IMR-90 (cell line): ENCODE results near the gene ATPAF1. TPM values are rescaled to one million over a fixed set of nuclear protein-coding genes. Genes with fewer than 3 reads are reported as not detected.

ENCODE experiments used
- ATAC-seq: fragments of 200-7000 bp; cut with Tn5 transposase; 2 replicates; pipeline ENCODE4 v1.9.1; 2020; ENCODE audit warnings: low read depth, mild to moderate bottlenecking, moderate library complexity
- BruUV-seq: library from RNA; stranded (reverse); fragments of 400-500 nt; replicated peaks from 2 replicates; lab custom pipeline; 2021; lab: Mats Ljungman, UMichigan
- CTCF ChIA-PET: fragments of 300-600 bp; formaldehyde crosslinking; extraction: SDS; loops from one replicate; lab custom pipeline; 2021; ENCODE audit warnings: antibody characterized with exemption; lab: Yijun Ruan, JAX
- POLR2A ChIA-PET: fragments of 300-600 bp; sonication (Branson Sonifier 250); formaldehyde crosslinking; loops from one replicate; lab custom pipeline; 2022; ENCODE audit warnings: antibody characterized with exemption; ENCODE audit not compliant: unreplicated experiment; lab: Charles Lee
- DNase-seq: peaks from one replicate; pipeline ENCODE4 v3.0.0; 2013
- H2AFZ ChIP-seq: replicated peaks from 2 replicates; pipeline ENCODE3; 2013; ENCODE audit warnings: low read length, mild to moderate bottlenecking; ENCODE audit not compliant: poor library complexity
- H2AK5ac ChIP-seq: 2 replicates; pipeline ENCODE4 v1.6.1; 2013; ENCODE audit warnings: low read depth, low read length, inconsistent platforms
- H2AK9ac ChIP-seq: replicated peaks from 2 replicates; pipeline ENCODE3; 2013; ENCODE audit warnings: mild to moderate bottlenecking, low read depth, low read length, moderate library complexity; ENCODE audit not compliant: poor library complexity
- H2BK120ac ChIP-seq: 2 replicates; pipeline ENCODE4 v1.6.1; 2013; ENCODE audit warnings: low read depth, low read length, inconsistent platforms
- H2BK15ac ChIP-seq: 3 replicates; pipeline ENCODE4 v1.6.1; 2013; ENCODE audit warnings: low read depth, low read length, inconsistent platforms
- H2BK20ac ChIP-seq: 2 replicates; pipeline ENCODE4 v1.6.1; 2013; ENCODE audit warnings: low read depth, mild to moderate bottlenecking, inconsistent platforms, low read length, moderate library complexity
- H2BK5ac ChIP-seq: 2 replicates; pipeline ENCODE4 v1.6.1; 2013; ENCODE audit warnings: mild to moderate bottlenecking, low read depth, low read length, inconsistent platforms; ENCODE audit not compliant: poor library complexity, severe bottlenecking
- H3K14ac ChIP-seq: replicated peaks from 2 replicates; pipeline ENCODE4 v1.6.1; 2013; ENCODE audit warnings: low read depth, low read length, inconsistent platforms
- H3K18ac ChIP-seq: 2 replicates; pipeline ENCODE4 v1.6.1; 2013; ENCODE audit warnings: low read depth, low read length, control low read depth
- H3K23ac ChIP-seq: 2 replicates; pipeline ENCODE4 v1.6.1; 2013; ENCODE audit warnings: low read depth, low read length, inconsistent platforms
- H3K27ac ChIP-seq: 2 replicates; pipeline ENCODE4 v1.5.1; 2013; ENCODE audit warnings: mild to moderate bottlenecking, control low read depth, low read length; ENCODE audit not compliant: insufficient read depth
- H3K27me3 ChIP-seq: 2 replicates; pipeline ENCODE4 v1.6.1; 2013; ENCODE audit warnings: low read length; ENCODE audit not compliant: control insufficient read depth, insufficient read depth
- H3K36me3 ChIP-seq: 2 replicates; pipeline ENCODE4 v1.6.1; 2013; ENCODE audit warnings: low read length, mixed read lengths; ENCODE audit not compliant: control insufficient read depth, insufficient read depth
- H3K4ac ChIP-seq: 2 replicates; pipeline ENCODE4 v1.6.1; 2013; ENCODE audit warnings: low read depth, low read length, inconsistent platforms
- H3K4me1 ChIP-seq: 2 replicates; pipeline ENCODE4 v1.6.1; 2013; ENCODE audit warnings: low read length, mixed read lengths; ENCODE audit not compliant: control insufficient read depth, insufficient read depth
- H3K4me2 ChIP-seq: 2 replicates; pipeline ENCODE4 v1.6.1; 2013; ENCODE audit warnings: low read depth, mild to moderate bottlenecking, control low read depth, low read length, moderate library complexity
- H3K4me3 ChIP-seq: 2 replicates; pipeline ENCODE4 v1.5.1; 2013; ENCODE audit warnings: low read depth, mild to moderate bottlenecking, control low read depth, low read length, moderate library complexity; ENCODE audit not compliant: insufficient read depth
- H3K56ac ChIP-seq: 2 replicates; pipeline ENCODE4 v1.6.1; 2013; ENCODE audit warnings: low read length, inconsistent platforms; ENCODE audit not compliant: insufficient read depth; ENCODE audit errors: extremely low read depth
- H3K79me1 ChIP-seq, 2 experiments: 2 replicates each; pipeline ENCODE4 v1.6.1; 2013; ENCODE audit warnings: low read length in 2 of 2, inconsistent platforms in 1 of 2, low read depth in 1 of 2
- H3K9ac ChIP-seq: 2 replicates; pipeline ENCODE4 v1.6.1; 2013; ENCODE audit warnings: low read depth, low read length, control low read depth
- H3K9me1 ChIP-seq: 2 replicates; pipeline ENCODE4 v1.6.1; 2013; ENCODE audit warnings: low read length, inconsistent platforms; ENCODE audit not compliant: insufficient read depth
- H3K9me3 ChIP-seq: 2 replicates; pipeline ENCODE4 v1.6.1; 2013; ENCODE audit warnings: low read length; ENCODE audit not compliant: control insufficient read depth, insufficient read depth
- H4K20me1 ChIP-seq: 2 replicates; pipeline ENCODE4 v1.6.1; 2013; ENCODE audit warnings: low read length, inconsistent platforms; ENCODE audit not compliant: insufficient read depth
- H4K5ac ChIP-seq: 2 replicates; pipeline ENCODE4 v1.6.1; 2013; ENCODE audit warnings: mild to moderate bottlenecking, low read depth, low read length, control low read depth
- H4K8ac ChIP-seq, 2 experiments: 2 replicates each; pipeline ENCODE4 v1.6.1; 2013; ENCODE audit warnings: low read depth in 2 of 2, low read length in 2 of 2, control low read depth in 1 of 2, inconsistent platforms in 1 of 2
- H4K91ac ChIP-seq: 2 replicates; pipeline ENCODE4 v1.6.1; 2013; ENCODE audit warnings: low read depth, low read length, inconsistent platforms; ENCODE audit not compliant: insufficient read depth
- FOS ChIP-seq: fragments of 150-350 bp; IDR thresholded peaks from 2 replicates; pipeline ENCODE4 v1.6.1; 2016; ENCODE audit warnings: low read depth, low read length
- MAZ ChIP-seq: IDR thresholded peaks from 2 replicates; pipeline ENCODE4 v1.6.1; 2012; ENCODE audit warnings: low read depth, mild to moderate bottlenecking, low read length, improper control_type of control experiment, moderate library complexity, borderline replicate concordance
- NFE2L2 ChIP-seq: fragments of 150-350 bp; IDR thresholded peaks from 2 replicates; pipeline ENCODE4 v1.6.1; 2016; ENCODE audit warnings: low read depth, mild to moderate bottlenecking, low read length
- USF2 ChIP-seq: fragments of 150-350 bp; IDR thresholded peaks from 2 replicates; pipeline ENCODE4 v1.6.1; 2017; ENCODE audit warnings: mild to moderate bottlenecking, antibody characterized with exemption, low read length, low read depth
- WGBS, 2 experiments: methylation state at CpG; one replicate each; pipeline versions ENCODE4 v1.1.5 to v1.1.7; 2013; ENCODE audit warnings: missing lambda C conversion rate in 2 of 2; ENCODE audit not compliant: insufficient read length in 1 of 2; ENCODE audit errors: extremely low coverage in 2 of 2; 5-methylcytosine and 5-hydroxymethylcytosine counted together
- dilution Hi-C: fragments of 300-500 bp; cut with HindIII; formaldehyde crosslinking; loops from one replicate; pipeline ENCODE4 v1.14.3; 2018; ENCODE audit warnings: low sequenced_read_pairs; ENCODE audit not compliant: unreplicated experiment
- in situ Hi-C: fragments of 300-500 bp; cut with MboI; formaldehyde crosslinking; loops from 3 replicates; pipeline ENCODE4 v1.14.3; 2019; ENCODE audit warnings: low sequenced_read_pairs, inconsistent platforms, mixed read lengths
- intact Hi-C: fragments of 100-400 bp; cut with micrococcal nuclease; formaldehyde crosslinking; loops from 2 replicates; pipeline ENCODE4 v1.10.0; 2022
- polyA plus RNA-seq, 3 experiments: library from polyadenylated mRNA; depleted of rRNA; stranded (reverse); fragments of >200 nt; gene quantifications; 2 replicates each; pipeline ENCODE4 v1.2.3, GENCODE V29; 2012; ENCODE audit warnings: low replicate concordance in 1 of 3
- total RNA-seq: library from RNA; depleted of rRNA; stranded (reverse); fragments of >200 nt; gene quantifications from 2 replicates; pipeline ENCODE4 v1.2.3, GENCODE V29; 2012

The ATPAF1 gene
- total and polyA plus RNA-seq, 2 of the 4 experiments (the other 2 are of a cell fraction) = 55.5 to 80.3 TPM

- dilution Hi-C loops (no loop called here), intact Hi-C loops (no loop called here), in situ Hi-C loops (no loop called here)
- Histone ChIP-seq H3K23ac (no peak overlapping the region), H2AK5ac (no peak overlapping the region), H2BK5ac (no peak overlapping the region), H3K9ac (no peak overlapping the region), H3K4me3 (no peak overlapping the region), H3K36me3 (peaks cover 19% of the 10 kb centered on the region), H2BK120ac (no peak overlapping the region), H4K5ac (no peak overlapping the region), H2AFZ (no peak overlapping the region), H2AK9ac (no peak overlapping the region), H2BK15ac (no peak overlapping the region), H3K4ac (no peak overlapping the region), H2BK20ac (no peak overlapping the region), H3K9me1 (peaks cover 3% of the 10 kb centered on the region; the same call in 1 of the 2 replicates), H3K4me2 (no peak overlapping the region), H3K9me3 (no peaks in the 10 kb centered on the region), H3K18ac (no peak overlapping the region), H4K8ac (no peak overlapping the region), H3K27ac (no peak overlapping the region), H4K91ac (no peak overlapping the region), H3K14ac (no peak overlapping the region), H3K4me1 (no peaks in the 10 kb centered on the region), H3K79me1 (no peaks in the 10 kb centered on the region), H4K20me1 (no peaks in the 10 kb centered on the region), H3K56ac (no peak overlapping the region), H3K27me3 (no peaks in the 10 kb centered on the region)
- DNase-seq = no peak
- no peak for ATAC-seq
- no TSS peak for BruUV-seq
- TF ChIP-seq FOS (no peak), NFE2L2 (no peak), USF2 (no peak), MAZ (no peak)
- POLR2A ChIA-PET = no interaction called here
- no CpG with 5 or more reads among the region's 2 CpGs for WGBS, 2 experiments
- CTCF ChIA-PET = interaction anchor here (1.0 kb wide), 1 partner anchor 15 kb away, joined by 3 read pairs; no protein-coding TSS in a partner anchor
Measured at GRCh38 chr1:46637444-46638083, 30.6 kb downstream of the ATPAF1 start.
